H1 (cell line): Measurements from ENCODE around the gene TBRG4. TPM values are rescaled to one million over a fixed set of nuclear protein-coding genes. Genes with fewer than 3 reads are reported as not detected.

Experiments
- CTCF ChIA-PET: fragments of 300-600 bp; sonication (Branson Sonifier 250); formaldehyde crosslinking; loops from one replicate; lab custom pipeline; 2021; ENCODE audit not compliant: partially characterized antibody; lab: Charles Lee
- POLR2A ChIA-PET: fragments of 300-600 bp; sonication (Branson Sonifier 250); formaldehyde crosslinking; loops from one replicate; lab custom pipeline; 2021; ENCODE audit warnings: inconsistent platforms; ENCODE audit not compliant: partially characterized antibody; lab: Charles Lee
- DNase-seq, 2 experiments: peaks; one replicate each; pipeline versions ENCODE4 v3.0.0 to v3.0.0-alpha.2; 2010 to 2022; ENCODE audit warnings: low spot score in 2 of 2, low read depth in 1 of 2, mixed read lengths in 1 of 2
- FAIRE-seq: peaks from 2 replicates; lab custom pipeline; 2011; peaks lifted over from hg19 to GRCh38; lab: Jason Lieb, UNC
- H2AFZ ChIP-seq: 2 replicates; pipeline ENCODE4 v1.8.1; 2012; ENCODE audit warnings: low read length, inconsistent platforms
- H2AK5ac ChIP-seq: 2 replicates; pipeline ENCODE4 v1.6.1; 2013; ENCODE audit warnings: low read depth, low read length
- H2BK120ac ChIP-seq: replicated peaks from 2 replicates; pipeline ENCODE3; 2013; ENCODE audit warnings: low read depth, low read length, inconsistent platforms
- H2BK12ac ChIP-seq: 2 replicates; pipeline ENCODE4 v1.6.1; 2013; ENCODE audit warnings: low read depth, low read length
- H2BK15ac ChIP-seq: 2 replicates; pipeline ENCODE4 v1.6.1; 2013; ENCODE audit warnings: low read length
- H2BK20ac ChIP-seq: 2 replicates; pipeline ENCODE4 v1.6.1; 2013; ENCODE audit warnings: low read length
- H2BK5ac ChIP-seq: 2 replicates; pipeline ENCODE4 v1.6.1; 2013; ENCODE audit warnings: low read depth, low read length
- H3K14ac ChIP-seq: 2 replicates; pipeline ENCODE4 v1.6.1; 2013; ENCODE audit warnings: inconsistent platforms; ENCODE audit not compliant: insufficient read length
- H3K18ac ChIP-seq: 2 replicates; pipeline ENCODE4 v1.6.1; 2013; ENCODE audit warnings: low read length; ENCODE audit errors: extremely low read depth
- H3K23ac ChIP-seq: 2 replicates; pipeline ENCODE4 v1.6.1; 2013; ENCODE audit warnings: inconsistent platforms; ENCODE audit not compliant: insufficient read length
- H3K23me2 ChIP-seq: 2 replicates; pipeline ENCODE4 v1.6.1; 2013; ENCODE audit warnings: low read depth, low read length
- H3K27ac ChIP-seq: 2 replicates; pipeline ENCODE4 v1.6.1; 2011; ENCODE audit warnings: low read depth, low read length, inconsistent platforms
- H3K27me3 ChIP-seq, 4 experiments: replicated peaks in 1 of 4; 1 replicate in 1 of 4; 2 replicates in 3 of 4; pipeline versions ENCODE4 v1.6.1 to v1.8.1; 2011 to 2013; ENCODE audit warnings: low read length in 3 of 4, mild to moderate bottlenecking in 3 of 4, inconsistent platforms in 2 of 4, mixed read lengths in 2 of 4, moderate library complexity in 1 of 4; ENCODE audit not compliant: control insufficient read depth in 3 of 4, insufficient read depth in 3 of 4; ENCODE audit errors: extremely low read depth in 1 of 4
- H3K36me3 ChIP-seq, 4 experiments: 2 replicates each; pipeline versions ENCODE4 v1.6.1 to v1.8.1; 2011 to 2013; ENCODE audit warnings: mild to moderate bottlenecking in 4 of 4, low read length in 3 of 4, moderate library complexity in 2 of 4, control low read depth in 1 of 4, inconsistent platforms in 1 of 4; ENCODE audit not compliant: insufficient read depth in 4 of 4, control insufficient read depth in 2 of 4
- H3K4ac ChIP-seq: replicated peaks from 2 replicates; pipeline ENCODE3; 2013; ENCODE audit warnings: low read length, low read depth, mixed read lengths, inconsistent platforms; ENCODE audit not compliant: insufficient read length
- H3K4me1 ChIP-seq, 4 experiments: replicated peaks in 1 of 4; 1 replicate in 1 of 4; 2 replicates in 3 of 4; pipeline versions ENCODE4 v1.6.1 to v1.8.1; 2011 to 2013; ENCODE audit warnings: low read length in 3 of 4, inconsistent platforms in 2 of 4, mixed read lengths in 1 of 4; ENCODE audit not compliant: insufficient read depth in 4 of 4, control insufficient read depth in 3 of 4
- H3K4me2 ChIP-seq, 2 experiments: 2 replicates each; pipeline versions ENCODE4 v1.6.1 to v1.8.1; 2011 to 2013; ENCODE audit warnings: low read depth in 2 of 2, low read length in 2 of 2, control low read depth in 1 of 2, inconsistent platforms in 1 of 2, mild to moderate bottlenecking in 1 of 2; ENCODE audit not compliant: insufficient read depth in 1 of 2
- H3K4me3 ChIP-seq, 4 experiments: fragments of 200-600, 300-600 bp in 1 of 4; sonication (generic), shearing (Covaris generic), sonication (Bioruptor Twin) in 1 of 4; 2 replicates each; pipeline versions ENCODE4 v1.5.1 to v1.8.1; 2011 to 2016; ENCODE audit warnings: low read length in 4 of 4, low read depth in 3 of 4, control low read depth in 2 of 4, inconsistent platforms in 2 of 4, mild to moderate bottlenecking in 2 of 4, mixed read lengths in 1 of 4, moderate library complexity in 1 of 4; ENCODE audit not compliant: insufficient read depth in 2 of 4; ENCODE audit errors: extremely low read depth in 1 of 4
- H3K56ac ChIP-seq: replicated peaks from 2 replicates; pipeline ENCODE3; 2013; ENCODE audit warnings: low read depth, mild to moderate bottlenecking, mixed read lengths, low read length, inconsistent platforms; ENCODE audit not compliant: insufficient read length
- H3K79me1 ChIP-seq: 2 replicates; pipeline ENCODE4 v1.6.1; 2013; ENCODE audit warnings: low read depth, low read length, control low read depth
- H3K79me2 ChIP-seq, 2 experiments: 2 replicates each; pipeline versions ENCODE4 v1.6.1 to v1.8.1; 2012 to 2013; ENCODE audit warnings: low read length in 2 of 2, mild to moderate bottlenecking in 2 of 2, inconsistent platforms in 1 of 2; ENCODE audit not compliant: insufficient read depth in 2 of 2, control insufficient read depth in 1 of 2
- H3K9ac ChIP-seq, 4 experiments: replicated peaks in 1 of 4; 1 replicate in 1 of 4; 2 replicates in 3 of 4; pipeline versions ENCODE4 v1.6.1 to v1.8.1; 2011 to 2013; ENCODE audit warnings: low read depth in 3 of 4, low read length in 3 of 4, control low read depth in 2 of 4, mild to moderate bottlenecking in 2 of 4, moderate library complexity in 2 of 4, inconsistent platforms in 1 of 4; ENCODE audit errors: extremely low read depth in 1 of 4
- H3K9me3 ChIP-seq, 2 experiments: 2 replicates each; pipeline versions ENCODE4 v1.6.1 to v1.8.1; 2012 to 2013; ENCODE audit warnings: mild to moderate bottlenecking in 2 of 2, moderate library complexity in 2 of 2, control low read depth in 1 of 2, inconsistent platforms in 1 of 2, low read depth in 1 of 2, low read length in 1 of 2, mixed read lengths in 1 of 2; ENCODE audit not compliant: insufficient read depth in 2 of 2
- H4K20me1 ChIP-seq, 2 experiments: replicated peaks in 1 of 2; 2 replicates each; pipeline versions ENCODE3 to v1.8.1; 2011 to 2013; ENCODE audit warnings: inconsistent platforms in 2 of 2, low read length in 2 of 2, mild to moderate bottlenecking in 1 of 2; ENCODE audit not compliant: insufficient read depth in 2 of 2, control insufficient read depth in 1 of 2
- H4K5ac ChIP-seq: 2 replicates; pipeline ENCODE4 v1.6.1; 2013; ENCODE audit warnings: low read length, low read depth, mixed read lengths, inconsistent platforms; ENCODE audit not compliant: insufficient read length
- H4K8ac ChIP-seq: 2 replicates; pipeline ENCODE4 v1.8.0; 2013; ENCODE audit warnings: mild to moderate bottlenecking, moderate library complexity, low read length, inconsistent platforms; ENCODE audit not compliant: insufficient read depth; ENCODE audit errors: extremely low read depth
- H4K91ac ChIP-seq: replicated peaks from 2 replicates; pipeline ENCODE3; 2013; ENCODE audit warnings: low read length, mixed read lengths, inconsistent platforms; ENCODE audit not compliant: insufficient read length
- FOSL1 ChIP-seq: IDR thresholded peaks from 2 replicates; pipeline ENCODE4 v1.6.1; 2011; ENCODE audit warnings: mild to moderate bottlenecking, low read depth, low read length, moderate library complexity; ENCODE audit not compliant: insufficient read depth
- HDAC2 ChIP-seq, 2 experiments: fragments of 300-600 bp in 1 of 2; sonication (generic) in 1 of 2; IDR thresholded peaks; 2 replicates each; pipeline ENCODE4 v1.6.1; 2011 to 2012; ENCODE audit warnings: low read depth in 2 of 2, low read length in 2 of 2, mild to moderate bottlenecking in 2 of 2, moderate library complexity in 2 of 2, borderline replicate concordance in 1 of 2, inconsistent platforms in 1 of 2
- POLR2A ChIP-seq, 2 experiments: IDR thresholded peaks; 1 replicate in 1 of 2; 2 replicates in 1 of 2; pipeline ENCODE4 v1.6.1; 2011; ENCODE audit warnings: low read depth in 2 of 2, low read length in 2 of 2, mild to moderate bottlenecking in 2 of 2; ENCODE audit errors: control extremely low read depth in 1 of 2
- POU5F1 ChIP-seq: IDR thresholded peaks from 2 replicates; pipeline ENCODE4 v1.6.1; 2011; ENCODE audit warnings: low read depth, mild to moderate bottlenecking, low read length, moderate library complexity
- RBBP5 ChIP-seq: IDR thresholded peaks from 2 replicates; pipeline ENCODE4 v1.7.1; 2012; ENCODE audit warnings: low read depth, mild to moderate bottlenecking, inconsistent platforms, low read length, moderate library complexity, borderline replicate concordance
- SP4 ChIP-seq: IDR thresholded peaks from 2 replicates; pipeline ENCODE4 v1.6.1; 2012; ENCODE audit warnings: low read length, inconsistent platforms
- TCF12 ChIP-seq: IDR thresholded peaks from 2 replicates; pipeline ENCODE4 v1.6.1; 2011; ENCODE audit warnings: low read depth, mild to moderate bottlenecking, low read length
- ZNF274 ChIP-seq: IDR thresholded peaks from 2 replicates; pipeline ENCODE4 v1.7.0; 2012; ENCODE audit warnings: low read length, borderline replicate concordance; ENCODE audit errors: extremely low read depth
- WGBS, 2 experiments: shearing (Covaris generic) in 1 of 2; methylation state at CpG; one replicate each; pipeline versions ENCODE4 v1.1.6 to v1.1.7; 2013 to 2015; ENCODE audit warnings: low lambda C conversion rate in 2 of 2, mixed read lengths in 2 of 2, inconsistent platforms in 1 of 2, low coverage in 1 of 2, missing lambda C conversion rate in 1 of 2; ENCODE audit not compliant: insufficient replicate concordance in 2 of 2, insufficient coverage in 1 of 2, insufficient read length in 1 of 2; ENCODE audit errors: extremely low coverage in 1 of 2, missing lambda C conversion rate in 1 of 2; 5-methylcytosine and 5-hydroxymethylcytosine counted together
- polyA plus RNA-seq, 7 experiments: library from polyadenylated mRNA; depleted of rRNA in 3 of 7; stranded (reverse) in 5 of 7; unstranded in 2 of 7; fragments of >200 nt in 5 of 7; fragments of 200-250 nt in 2 of 7; gene quantifications; 1 replicate in 5 of 7; 2 replicates in 1 of 7; 4 replicates in 1 of 7; pipeline versions ENCODE4 v1.2.1 to v1.2.3, GENCODE V29; 2011 to 2013; ENCODE audit warnings: missing spikeins in 2 of 7, mixed read lengths in 2 of 7
- total RNA-seq: library from RNA; stranded (reverse); fragmentation: NEBNext Ultra II Directional; extraction: Animal tissue kit (Norgen Biotek cat#: 25700); gene quantifications from 2 replicates; pipeline ENCODE4 v1.2.1, GENCODE V29; 2021
- TF ChIP-seq, protein P1 (sequence below): IDR thresholded peaks from 2 replicates; pipeline ENCODE4 v1.6.1; 2011; ENCODE audit warnings: low read length, improper control_type of control experiment
- TF ChIP-seq, protein P2 (sequence below): IDR thresholded peaks from 2 replicates; pipeline ENCODE4 v1.6.1; 2012; ENCODE audit warnings: low read length, inconsistent platforms

The TBRG4 gene
- total and polyA plus RNA-seq, 2 of the 8 experiments (the other 6 are each of a cell fraction or from before 2014, with no cell fraction given) = 110 to 137 TPM

DNA sequence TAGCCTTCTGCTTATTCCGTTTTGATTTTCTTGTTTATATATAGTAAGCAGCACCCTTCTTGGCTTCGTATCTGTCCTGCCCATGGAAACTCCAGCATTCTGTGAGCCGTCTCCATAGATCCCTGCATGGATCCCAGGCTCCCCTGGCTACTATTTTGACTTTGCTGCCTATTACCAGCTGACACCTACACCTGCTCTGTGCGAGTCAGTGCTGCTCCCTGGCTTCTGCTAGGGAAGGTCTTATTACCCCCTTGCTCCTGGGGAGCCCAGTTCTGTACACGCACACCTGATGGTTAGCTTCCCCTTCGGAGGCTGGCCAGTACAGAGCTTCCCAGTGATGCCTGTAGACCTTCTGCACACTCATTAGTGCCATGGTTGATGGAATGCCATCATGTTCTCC, 58.1 kb downstream of the TBRG4 start:
- no peak overlapping the region for H3K23ac ChIP-seq
- no peak overlapping the region for H3K56ac ChIP-seq
- no peaks in the 10 kb centered on the region for H3K79me2 ChIP-seq
- H3K36me3 ChIP-seq = peaks cover 0 to 3% (median 0%) of the 10 kb centered on the region in 4 experiments; a peak in 1 of 8 replicates
- no peak overlapping the region for H2BK5ac ChIP-seq
- H3K27me3 ChIP-seq = no peaks in the 10 kb centered on the region
- no peaks in the 10 kb centered on the region; the same call in 1 of the 2 replicates for H3K79me1 ChIP-seq
- H3K4me1 ChIP-seq = no peaks in the 10 kb centered on the region
- 83% methylated on average over 6 of the region's 6 CpGs; no CpG with 5 or more reads in 1 of the 2 experiments for WGBS, 2 experiments
- H3K18ac ChIP-seq = no peak overlapping the region
- H4K5ac ChIP-seq = no peak overlapping the region
- H2BK120ac ChIP-seq = no peak overlapping the region
- no peak overlapping the region for H3K14ac ChIP-seq
- no peak overlapping the region for H2BK12ac ChIP-seq
- no peaks in the 10 kb centered on the region for H3K9me3 ChIP-seq
- H3K4ac ChIP-seq = no peak overlapping the region
- no peak overlapping the region for H4K91ac ChIP-seq
- H3K4me2 ChIP-seq = no peak overlapping the region
- no peaks in the 10 kb centered on the region for H3K23me2 ChIP-seq
- no peak overlapping the region for H3K4me3 ChIP-seq
- FAIRE-seq (no peak), DNase-seq (no peak)
- ChIA-PET POLR2A (interaction anchor here (1.0 to 1.8 kb wide), 3 partner anchors 10 to 18 kb away, joined by 3 to 6 read pairs (median 3); no protein-coding TSS in a partner anchor), CTCF (interaction anchor here (1.1 to 1.7 kb wide), 2 partner anchors 12 to 80 kb away, joined by 3 to 5 read pairs; no protein-coding TSS in a partner anchor)
- no peak overlapping the region for H4K8ac ChIP-seq
- no peak overlapping the region for H2AFZ ChIP-seq
- H2AK5ac ChIP-seq = no peak overlapping the region
- H4K20me1 ChIP-seq = peaks cover 2 to 7% of the 10 kb centered on the region in 2 experiments
- no peak overlapping the region for H2BK15ac ChIP-seq
- H3K27ac ChIP-seq = no peak overlapping the region
- H2BK20ac ChIP-seq = no peak overlapping the region
- H3K9ac ChIP-seq = no peak overlapping the region
- no peak for TF ChIP-seq HDAC2 (IDR thresholded peaks at IDR 0.05; ENCODE audit: borderline replicate concordance in 1 of 2, low read depth in 2 of 2, low read length in 2 of 2)
- no peak for TF ChIP-seq SP4
- TF ChIP-seq TCF12 = no peak
- TF ChIP-seq POLR2A (IDR thresholded peaks at IDR 0.05; ENCODE audit: control extremely low read depth in 1 of 2, low read depth in 2 of 2, low read length in 2 of 2) = no peak
- TF ChIP-seq RBBP5 = no peak
- TF ChIP-seq POU5F1 = no peak
- TF ChIP-seq, protein P1, sequence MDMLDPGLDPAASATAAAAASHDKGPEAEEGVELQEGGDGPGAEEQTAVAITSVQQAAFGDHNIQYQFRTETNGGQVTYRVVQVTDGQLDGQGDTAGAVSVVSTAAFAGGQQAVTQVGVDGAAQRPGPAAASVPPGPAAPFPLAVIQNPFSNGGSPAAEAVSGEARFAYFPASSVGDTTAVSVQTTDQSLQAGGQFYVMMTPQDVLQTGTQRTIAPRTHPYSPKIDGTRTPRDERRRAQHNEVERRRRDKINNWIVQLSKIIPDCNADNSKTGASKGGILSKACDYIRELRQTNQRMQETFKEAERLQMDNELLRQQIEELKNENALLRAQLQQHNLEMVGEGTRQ = no peak
- TF ChIP-seq ZNF274 = no peak
- no peak for TF ChIP-seq FOSL1
- TF ChIP-seq, protein P2, sequence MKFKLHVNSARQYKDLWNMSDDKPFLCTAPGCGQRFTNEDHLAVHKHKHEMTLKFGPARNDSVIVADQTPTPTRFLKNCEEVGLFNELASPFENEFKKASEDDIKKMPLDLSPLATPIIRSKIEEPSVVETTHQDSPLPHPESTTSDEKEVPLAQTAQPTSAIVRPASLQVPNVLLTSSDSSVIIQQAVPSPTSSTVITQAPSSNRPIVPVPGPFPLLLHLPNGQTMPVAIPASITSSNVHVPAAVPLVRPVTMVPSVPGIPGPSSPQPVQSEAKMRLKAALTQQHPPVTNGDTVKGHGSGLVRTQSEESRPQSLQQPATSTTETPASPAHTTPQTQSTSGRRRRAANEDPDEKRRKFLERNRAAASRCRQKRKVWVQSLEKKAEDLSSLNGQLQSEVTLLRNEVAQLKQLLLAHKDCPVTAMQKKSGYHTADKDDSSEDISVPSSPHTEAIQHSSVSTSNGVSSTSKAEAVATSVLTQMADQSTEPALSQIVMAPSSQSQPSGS = no peak
